K562 (cell line): Measurements from ENCODE around the gene SORT1. TPM values are rescaled to one million over a fixed set of nuclear protein-coding genes. Genes with fewer than 3 reads are reported as not detected.
A peak's percentile ranks its signal among the peaks of the same experiment; 100 is the strongest.

Source experiments
- CBX3 ChIP-seq, 2 experiments: IDR thresholded peaks; 1 replicate in 1 of 2; 2 replicates in 1 of 2; pipeline ENCODE4 v1.6.1; 2012; ENCODE audit warnings: inconsistent platforms in 2 of 2, low read length in 2 of 2, borderline replicate concordance in 1 of 2, control low read depth in 1 of 2
- FOXK1 ChIP-seq: sonication (generic); formaldehyde crosslinking; IDR thresholded peaks from 2 replicates; pipeline ENCODE4 v1.8.0; 2022; ENCODE audit warnings: missing genetic modification reagents, mild to moderate bottlenecking, borderline replicate concordance
- HNRNPK ChIP-seq: fragments of 200-400 bp; formaldehyde crosslinking; IDR thresholded peaks from one replicate; pipeline ENCODE4 v1.6.1; 2018; ENCODE audit warnings: mild to moderate bottlenecking, low read depth, low read length; ENCODE audit not compliant: poor library complexity, severe bottlenecking
- HNRNPUL1 ChIP-seq: fragments of 200-400 bp; formaldehyde crosslinking; IDR thresholded peaks from 2 replicates; pipeline ENCODE4 v1.6.1; 2017; ENCODE audit warnings: low read length
- KHSRP ChIP-seq: fragments of 450-650 bp; IDR thresholded peaks from 2 replicates; pipeline ENCODE4 v1.6.1; 2017
- RB1 ChIP-seq: fragments of 450-650 bp; IDR thresholded peaks from 2 replicates; pipeline ENCODE4 v1.6.1; 2017; ENCODE audit warnings: low read depth, mild to moderate bottlenecking
- REST ChIP-seq, 2 experiments: fragments of 450-650 bp; formaldehyde crosslinking in 1 of 2; IDR thresholded peaks; 2 replicates each; pipeline versions ENCODE4 v1.4.0 to v1.6.1; 2014 to 2020; ENCODE audit warnings: mild to moderate bottlenecking in 2 of 2, borderline replicate concordance in 1 of 2, low read depth in 1 of 2
- RFX1 ChIP-seq: fragments of 450-650 bp; IDR thresholded peaks from 2 replicates; pipeline ENCODE4 v1.6.1; 2016; ENCODE audit warnings: mild to moderate bottlenecking, moderate library complexity
- RREB1 ChIP-seq: fragments of 250-450 bp; sonication (Bioruptor Pico); IDR thresholded peaks from 2 replicates; pipeline ENCODE4 v1.4.0; 2020
- ZNF444 ChIP-seq: fragments of 250-450 bp; sonication (Bioruptor Pico); IDR thresholded peaks from 2 replicates; pipeline ENCODE4 v1.4.0; 2020; ENCODE audit warnings: mild to moderate bottlenecking, moderate library complexity
- ZNF766 ChIP-seq: fragments of 200-800 bp; sonication (Bioruptor generic); conservative IDR thresholded peaks from 2 replicates; pipeline ENCODE4 v1.6.1; 2016; ENCODE audit warnings: missing genetic modification characterization, missing compliant biosample characterization
- polyA plus RNA-seq, 8 experiments: library from polyadenylated mRNA; depleted of rRNA in 4 of 8; stranded (reverse) in 5 of 8; unstranded in 3 of 8; fragments of >200 nt; fragmentation: Nextera tagmentation in 2 of 8; fragmentation: Illumina TruSeq in 1 of 8; extraction: Ambion mirVana in 2 of 8; extraction: Trizol in 1 of 8; gene quantifications; 2 replicates each; pipeline versions ENCODE4 v1.2.1 to v1.2.3, GENCODE V29; 2011 to 2014; ENCODE audit warnings: inconsistent platforms in 1 of 8, missing spikeins in 1 of 8
- total RNA-seq, 7 experiments: library from RNA; depleted of rRNA in 6 of 7; stranded (reverse); fragments of >200 nt in 6 of 7; fragmentation: Illumina TruSeq in 2 of 7; extraction: Trizol in 2 of 7; gene quantifications; 2 replicates each; pipeline versions ENCODE4 v1.2.1 to v1.2.3, GENCODE V29; 2011 to 2021; ENCODE audit warnings: low replicate concordance in 1 of 7

SORT1 gene
- total and polyA plus RNA-seq, 9 of the 15 experiments (the other 6 are each of a cell fraction or from before 2014, with no cell fraction given), result 27.4 to 112 (median 65.0) TPM

DNA sequence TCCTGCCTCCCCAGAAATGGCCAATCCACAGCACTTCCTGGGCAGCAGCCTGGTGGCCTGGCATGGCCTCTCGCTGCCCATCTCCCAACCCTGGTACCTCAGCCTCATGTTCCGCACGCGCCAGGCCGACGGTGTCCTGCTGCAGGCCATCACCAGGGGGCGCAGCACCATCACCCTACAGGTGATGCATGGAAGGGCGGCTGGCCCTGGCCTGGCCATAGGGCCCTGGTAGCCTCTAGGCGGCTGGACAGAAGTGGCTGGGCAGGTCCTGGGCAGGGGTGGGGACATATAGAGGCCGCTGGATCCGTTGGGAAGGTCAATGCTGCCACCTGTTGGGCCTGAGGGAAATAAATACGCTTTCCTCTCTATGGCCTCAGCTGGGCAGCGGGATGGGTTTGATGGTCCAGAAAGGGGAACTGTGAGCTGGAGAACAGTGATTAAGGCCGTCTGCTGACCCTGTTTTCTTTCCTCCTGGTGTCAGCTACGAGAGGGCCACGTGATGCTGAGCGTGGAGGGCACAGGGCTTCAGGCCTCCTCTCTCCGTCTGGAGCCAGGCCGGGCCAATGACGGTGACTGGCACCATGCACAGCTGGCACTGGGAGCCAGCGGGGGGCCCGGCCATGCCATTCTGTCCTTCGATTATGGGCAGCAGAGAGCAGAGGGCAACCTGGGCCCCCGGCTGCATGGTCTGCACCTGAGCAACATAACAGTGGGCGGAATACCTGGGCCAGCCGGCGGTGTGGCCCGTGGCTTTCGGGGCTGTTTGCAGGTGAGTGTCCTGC, 133.9 kb downstream of the SORT1 start (continued):
- TF ChIP-seq REST (IDR thresholded peaks at IDR 0.05; ENCODE audit: borderline replicate concordance) (peak; percentile 97), REST (CRISPR knock-in tag; IDR thresholded peaks at IDR 0.05; ENCODE audit: low read depth) (no peak), RB1 (peak; percentile 91), HNRNPUL1 (no peak), CBX3 (IDR thresholded peaks at IDR 0.05; ENCODE audit: borderline replicate concordance in 1 of 2, low read length in 2 of 2) (peak in 1 of 2 experiments; percentile 84; a peak in 2 of 3 replicates), ZNF444 (CRISPR knock-in tag) (no peak), FOXK1 (CRISPR knock-in tag) (peak; percentile 98), ZNF766 (CRISPR knock-in tag) (no peak), HNRNPK (no peak), KHSRP (no peak), RFX1 (no peak), RREB1 (0 out of 2 replicates have a peak, but pooled peaks have one; percentile 80)
